Measurements from ENCODE around the gene TLX1.

Gene TLX1

GRCh38 chr10:101172741-101173140, 41.6 kb downstream of the TLX1 start:
- TF ChIP-seq ZNF274 (IDR thresholded peaks at IDR 0.05; ENCODE audit: low read depth, low read length) = no peak
- H3K4me3 ChIP-seq (ENCODE audit: low read length) = no peak overlapping the region

- TF ChIP-seq ZNF274 (IDR thresholded peaks at IDR 0.05; ENCODE audit: low read depth, low read length) = no peak
Observed at GRCh38 chr10:101174319-101174718, 43.2 kb downstream of the TLX1 start.

GRCh38 chr10:101176577-101176976, 45.5 kb downstream of the TLX1 start:
- no peak overlapping the region for H3K4me3 ChIP-seq (ENCODE audit: low read length)
- TF ChIP-seq ZNF274 (IDR thresholded peaks at IDR 0.05; ENCODE audit: low read depth, low read length) = no peak

More at GRCh38 chr10:101174319-101174718, 43.2 kb downstream of the TLX1 start:
- H3K4me3 ChIP-seq (ENCODE audit: low read length) = no peak overlapping the region

GRCh38 chr10:101182936-101183335, 51.8 kb downstream of the TLX1 start:
- no peak overlapping the region for H3K4me3 ChIP-seq (ENCODE audit: low read length)
- TF ChIP-seq ZNF274 (IDR thresholded peaks at IDR 0.05; ENCODE audit: low read depth, low read length) = no peak

GRCh38 chr10:101183458-101184183, 52.5 kb downstream of the TLX1 start:
- no peak overlapping the region for H3K4me3 ChIP-seq (ENCODE audit: low read length)
- TF ChIP-seq ZNF274 (IDR thresholded peaks at IDR 0.05; ENCODE audit: low read depth, low read length) = no peak

Data from GM08714 (cell line).